RWPE2 (cell line): Measurements from ENCODE around the gene GLYR1.
A peak's percentile ranks its signal among the peaks of the same experiment; 100 is the strongest.

Source experiments
- ATAC-seq: fragments of 200-7000 bp; cut with Tn5 transposase; 3 replicates; pipeline ENCODE4 v1.9.1; 2021; ENCODE audit warnings: low read depth
- DNase-seq: peaks from one replicate; pipeline ENCODE4 v3.0.0-alpha.2; 2020; ENCODE audit warnings: low spot score
- H3K27ac ChIP-seq: fragments of 450-650 bp; 2 replicates; pipeline ENCODE4 v1.5.1; 2017; ENCODE audit warnings: mild to moderate bottlenecking; ENCODE audit not compliant: poor library complexity, severe bottlenecking
- H3K27me3 ChIP-seq: fragments of 250-450 bp; sonication (Bioruptor Pico); 2 replicates; pipeline ENCODE4 v1.5.1; 2021; ENCODE audit warnings: mild to moderate bottlenecking, moderate library complexity; ENCODE audit not compliant: insufficient read depth, poor library complexity, severe bottlenecking
- H3K36me3 ChIP-seq: fragments of 250-450 bp; sonication (Bioruptor Pico); 2 replicates; pipeline ENCODE4 v1.5.1; 2020; ENCODE audit warnings: low read depth, mild to moderate bottlenecking, moderate library complexity
- H3K4me1 ChIP-seq: fragments of 250-450 bp; sonication (Bioruptor Pico); 2 replicates; pipeline ENCODE4 v1.5.1; 2021; ENCODE audit warnings: mild to moderate bottlenecking, moderate library complexity; ENCODE audit not compliant: insufficient read depth, poor library complexity, severe bottlenecking
- H3K4me3 ChIP-seq: fragments of 250-450 bp; sonication (Bioruptor Pico); 2 replicates; pipeline ENCODE4 v1.5.1; 2021; ENCODE audit warnings: mild to moderate bottlenecking, moderate library complexity; ENCODE audit not compliant: severe bottlenecking
- H3K9me3 ChIP-seq: fragments of 250-450 bp; sonication (Bioruptor Pico); 2 replicates; pipeline ENCODE4 v1.5.1; 2021; ENCODE audit warnings: mild to moderate bottlenecking, moderate library complexity; ENCODE audit not compliant: severe bottlenecking
- CTCF ChIP-seq: fragments of 450-650 bp; IDR thresholded peaks from one replicate; pipeline ENCODE4 v1.5.1; 2017; ENCODE audit warnings: mild to moderate bottlenecking, moderate library complexity; ENCODE audit not compliant: poor library complexity, severe bottlenecking

GLYR1 gene

GRCh38 chr16:4795828-4796572 lies 51.1 kb downstream of the GLYR1 start:
- DNase-seq (no peak), ATAC-seq (no peak)
- H3K4me1 ChIP-seq: peaks cover 9% of the 10 kb centered on the region
- H3K9me3 ChIP-seq: no peaks in the 10 kb centered on the region
- H3K27me3 ChIP-seq: no peaks in the 10 kb centered on the region
- H3K27ac ChIP-seq: no peak overlapping the region
- H3K4me3 ChIP-seq: no peak overlapping the region
- TF ChIP-seq CTCF: no peak
- no peaks in the 10 kb centered on the region for H3K36me3 ChIP-seq

GRCh38 chr16:4795181-4795827 lies 51.8 kb downstream of the GLYR1 start, which contains the start of gene SMIM22:
TSS of gene SMIM22 (plus strand) at chr16:4795369. CDS start at chr16:4795735, 366 bp downstream.
- Histone ChIP-seq H3K4me3 (peak within 1 kb of the TSS; percentile 5), H3K4me1 (peaks cover 2% of the 10 kb centered on the region), H3K27ac (no peak within 1 kb of the TSS), H3K36me3 (no peaks in the 10 kb centered on the region), H3K9me3 (no peaks in the 10 kb centered on the region), H3K27me3 (no peaks in the 10 kb centered on the region)
- no peak for DNase-seq
- peak; percentile 54; the same call in 2 of the 3 replicates for ATAC-seq
- no peak for TF ChIP-seq CTCF

DNA sequence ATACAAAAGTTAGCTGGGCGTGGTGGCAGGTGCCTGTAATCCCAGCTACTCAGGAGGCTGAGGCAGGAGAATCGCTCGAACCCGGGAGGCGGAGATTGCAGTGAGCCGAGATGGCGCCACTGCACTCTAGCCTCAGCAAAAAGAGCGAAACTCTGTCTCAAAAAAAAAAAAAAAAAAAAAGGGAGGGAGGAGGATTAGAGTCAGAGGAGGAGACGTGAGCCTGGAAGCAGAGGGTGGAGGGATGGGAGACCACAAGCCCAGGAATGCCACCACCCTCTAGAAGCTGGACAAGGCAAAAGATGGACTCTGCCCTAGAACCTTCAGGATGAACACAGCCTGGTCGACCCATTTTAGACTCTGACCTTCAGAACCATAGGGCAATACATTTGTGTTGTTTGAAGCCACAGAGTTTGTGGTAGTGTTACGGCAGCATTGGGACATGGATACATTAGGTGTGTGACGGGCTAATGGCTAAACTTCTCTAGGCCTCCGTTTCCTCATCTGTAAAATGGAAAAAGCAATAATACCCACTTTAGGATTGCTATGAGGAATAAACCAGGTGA lies 54.1 kb downstream of the GLYR1 start:
- Histone ChIP-seq H3K27ac (no peak overlapping the region), H3K36me3 (no peaks in the 10 kb centered on the region), H3K27me3 (no peaks in the 10 kb centered on the region), H3K4me1 (no peaks in the 10 kb centered on the region), H3K9me3 (no peaks in the 10 kb centered on the region), H3K4me3 (no peak overlapping the region)
- no peak for ATAC-seq
- no peak for DNase-seq
- TF ChIP-seq CTCF: no peak

DNA sequence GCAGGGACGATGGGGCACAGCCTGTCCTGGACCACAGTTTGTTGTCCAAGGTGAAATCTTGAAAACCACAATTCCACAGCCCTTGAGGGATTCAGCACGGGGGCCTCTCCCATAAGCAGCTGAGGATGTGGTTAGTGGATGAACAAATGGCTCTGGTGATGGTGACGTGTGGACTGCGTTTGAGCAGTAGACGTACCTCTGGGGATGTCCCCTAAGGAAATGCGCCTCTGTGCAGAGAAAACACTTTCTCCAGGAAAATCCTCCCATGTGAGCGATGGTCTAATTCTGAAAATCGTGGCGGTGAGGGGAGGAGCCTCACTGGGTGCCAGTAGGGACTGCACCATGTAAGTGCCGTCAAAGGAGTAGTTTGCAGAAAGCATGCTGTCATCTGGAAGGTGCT lies 56.2 kb downstream of the GLYR1 start:
- no peak for TF ChIP-seq CTCF
- Histone ChIP-seq H3K9me3 (no peaks in the 10 kb centered on the region), H3K36me3 (no peaks in the 10 kb centered on the region), H3K4me1 (no peaks in the 10 kb centered on the region), H3K4me3 (no peak overlapping the region), H3K27ac (no peak overlapping the region), H3K27me3 (no peaks in the 10 kb centered on the region)
- no peak for ATAC-seq
- no peak for DNase-seq

- no peak overlapping the region for H3K4me3 ChIP-seq
- no peak for TF ChIP-seq CTCF
- H3K4me1 ChIP-seq: no peaks in the 10 kb centered on the region
- no peaks in the 10 kb centered on the region for H3K36me3 ChIP-seq
- DNase-seq (no peak), ATAC-seq (no peak)
- H3K9me3 ChIP-seq: no peaks in the 10 kb centered on the region
- no peaks in the 10 kb centered on the region for H3K27me3 ChIP-seq
- no peak overlapping the region for H3K27ac ChIP-seq
These were observed 56.8 kb downstream of the GLYR1 start for GRCh38 chr16:4790261-4790660.
